Inflammatory macrophage treated with lipopolysaccharide for 1 hour (primary cell): Measurements from ENCODE around the gene IKZF5.

Experiments
- DNase-seq, 2 donors: peaks; one replicate each; pipeline ENCODE4 v3.0.0-alpha.2; 2020 to 2022

The IKZF5 gene

GRCh38 chr10:122980209-122981065 lies 28.2 kb downstream of the IKZF5 start, which contains the start of gene PSTK:
TSS of gene PSTK (plus strand) at chr10:122980401. CDS start at chr10:122980480, 79 bp downstream.
- peak; percentile 85 to 91 for DNase-seq

GRCh38 chr10:122974543-122975064 lies 34.0 kb downstream of the IKZF5 start:
- no peak for DNase-seq

- DNase-seq, result peak in 1 of 2 donors; percentile 30
Measured at GRCh38 chr10:122974023-122974422, 34.6 kb downstream of the IKZF5 start.

GRCh38 chr10:122968698-122969097 lies 39.9 kb downstream of the IKZF5 start:
- no peak for DNase-seq

GRCh38 chr10:122966879-122967278 lies 41.7 kb downstream of the IKZF5 start:
- DNase-seq, result no peak

GRCh38 chr10:122962405-122962804 lies 46.2 kb downstream of the IKZF5 start:
- DNase-seq, result no peak

- no peak for DNase-seq
Measured at GRCh38 chr10:122957474-122957873, 51.1 kb downstream of the IKZF5 start.

GRCh38 chr10:122955892-122956291 lies 52.7 kb downstream of the IKZF5 start:
- no peak for DNase-seq

GRCh38 chr10:122954731-122955050 lies 53.9 kb downstream of the IKZF5 start:
- DNase-seq, result no peak

- peak; percentile 97 to 98 for DNase-seq
Measured at GRCh38 chr10:122953902-122954730, 54.5 kb downstream of the IKZF5 start, which contains the start of gene C10orf88. TSS of gene C10orf88 (minus strand) at chr10:122954227. CDS start at chr10:122954178, 49 bp downstream.

GRCh38 chr10:122949296-122949695 lies 59.3 kb downstream of the IKZF5 start:
- DNase-seq, result no peak
